GM21717 (cell line): ENCODE data around the gene PHLDB2.
A peak's percentile ranks its signal among the peaks of the same experiment; 100 is the strongest.

Source experiments
- ATAC-seq: cut with Tn5 transposase; IDR thresholded peaks from one replicate; pipeline ENCODE4 v1.9.1; 2021; ENCODE audit warnings: mild to moderate bottlenecking, moderate library complexity; ENCODE audit not compliant: unreplicated experiment

Gene PHLDB2

GRCh38 chr3:111989061-111989678 is 130.1 kb downstream of the PHLDB2 start:
- no peak for ATAC-seq

- no peak for ATAC-seq
Observed at GRCh38 chr3:111993038-111993437, 134.0 kb downstream of the PHLDB2 start.

GRCh38 chr3:111998636-111999483 is 139.8 kb downstream of the PHLDB2 start, which contains the start of gene TAGLN3:
TAGLN3 (plus strand) TSS chr3:111998922; CDS start chr3:111999423, 501 bp downstream.
- peak; percentile 43 for ATAC-seq

- no peak for ATAC-seq
Observed at GRCh38 chr3:111999484-112000324, 140.6 kb downstream of the PHLDB2 start.

- ATAC-seq: no peak
Observed at GRCh38 chr3:112000367-112000771, 141.3 kb downstream of the PHLDB2 start.

GRCh38 chr3:112000966-112001365 is 141.9 kb downstream of the PHLDB2 start:
- no peak for ATAC-seq

GRCh38 chr3:112001526-112001925 is 142.5 kb downstream of the PHLDB2 start:
- ATAC-seq: no peak

GRCh38 chr3:112002096-112002971 is 143.3 kb downstream of the PHLDB2 start:
- ATAC-seq: no peak

- no peak for ATAC-seq
Observed at GRCh38 chr3:112003321-112004080, 144.4 kb downstream of the PHLDB2 start.

GRCh38 chr3:112004187-112004586 is 145.1 kb downstream of the PHLDB2 start:
- no peak for ATAC-seq

GRCh38 chr3:112004669-112005068 is 145.6 kb downstream of the PHLDB2 start:
- no peak for ATAC-seq

- ATAC-seq: no peak
Observed at GRCh38 chr3:112005091-112005672, 146.1 kb downstream of the PHLDB2 start.

- no peak for ATAC-seq
Observed at GRCh38 chr3:112007633-112008032, 148.6 kb downstream of the PHLDB2 start.

- no peak for ATAC-seq
Observed at GRCh38 chr3:112009670-112010069, 150.6 kb downstream of the PHLDB2 start.

- ATAC-seq: no peak
Observed at GRCh38 chr3:112010636-112011035, 151.6 kb downstream of the PHLDB2 start.

GRCh38 chr3:112011376-112011940 is 152.4 kb downstream of the PHLDB2 start:
- ATAC-seq: no peak

- ATAC-seq: no peak
Observed at GRCh38 chr3:112012205-112012992, 153.3 kb downstream of the PHLDB2 start.
